Measurements from ENCODE around the gene FOLR2. TPM values are rescaled to one million over a fixed set of nuclear protein-coding genes. Genes with fewer than 3 reads are reported as not detected.
"Not testable (repeated sequence)": the region's sequence is repeated elsewhere in the genome, so short reads cannot be mapped to it uniquely, and the experiment has no call there.

The FOLR2 gene
- total RNA-seq, 1 experiment from 2014 or later, result not detected

GRCh38 chr11:72195518-72196270 lies 20.9 kb upstream of the FOLR2 start:
- H3K4me3 Mint-ChIP-seq (ENCODE audit: low read depth, unreplicated experiment), result no peak overlapping the region
- no peaks in the 10 kb centered on the region for H3K27me3 Mint-ChIP-seq (ENCODE audit: unreplicated experiment)
- H3K27ac Mint-ChIP-seq (ENCODE audit: unreplicated experiment), result no peak overlapping the region
- no peak for DNase-seq
- no peaks in the 10 kb centered on the region for H3K9me3 Mint-ChIP-seq (ENCODE audit: low read depth, unreplicated experiment)
- TF ChIP-seq CTCF (IDR thresholded peaks at IDR 0.05; ENCODE audit: unreplicated experiment), result no peak
- H3K4me1 Mint-ChIP-seq (ENCODE audit: low read depth, unreplicated experiment), result peaks cover 9% of the 10 kb centered on the region
- CTCF ChIA-PET, result no interaction called here
- intact Hi-C loops (cut with micrococcal nuclease; ENCODE audit: unreplicated experiment), result no loop called here
- no peaks in the 10 kb centered on the region for H3K36me3 Mint-ChIP-seq (ENCODE audit: insufficient read depth, unreplicated experiment)
- no TSS peak for BruUV-seq (replicated peaks)

GRCh38 chr11:72201445-72201844 lies 15.1 kb upstream of the FOLR2 start:
- CTCF ChIA-PET, result not testable (repeated sequence)

GRCh38 chr11:72202571-72202970 lies 14.0 kb upstream of the FOLR2 start:
- CTCF ChIA-PET, result no interaction called here

More at GRCh38 chr11:72201445-72201844, 15.1 kb upstream of the FOLR2 start:
- intact Hi-C loops (cut with micrococcal nuclease; ENCODE audit: unreplicated experiment); H3K9me3 Mint-ChIP-seq (ENCODE audit: low read depth, unreplicated experiment); DNase-seq; H3K27me3 Mint-ChIP-seq (ENCODE audit: unreplicated experiment); H3K4me3 Mint-ChIP-seq (ENCODE audit: low read depth, unreplicated experiment); BruUV-seq (replicated peaks); H3K36me3 Mint-ChIP-seq (ENCODE audit: insufficient read depth, unreplicated experiment); H3K27ac Mint-ChIP-seq (ENCODE audit: unreplicated experiment); H3K4me1 Mint-ChIP-seq (ENCODE audit: low read depth, unreplicated experiment): not testable (repeated sequence)

GRCh38 chr11:72203163-72203562 lies 13.4 kb upstream of the FOLR2 start:
- H3K9me3 Mint-ChIP-seq (ENCODE audit: low read depth, unreplicated experiment), result no peaks in the 10 kb centered on the region
- intact Hi-C loops (cut with micrococcal nuclease; ENCODE audit: unreplicated experiment), result no loop called here
- H3K4me3 Mint-ChIP-seq (ENCODE audit: low read depth, unreplicated experiment), result no peak overlapping the region
- no TSS peak for BruUV-seq (replicated peaks)
- no peak overlapping the region for H3K27ac Mint-ChIP-seq (ENCODE audit: unreplicated experiment)
- no peaks in the 10 kb centered on the region for H3K27me3 Mint-ChIP-seq (ENCODE audit: unreplicated experiment)
- TF ChIP-seq CTCF (IDR thresholded peaks at IDR 0.05; ENCODE audit: unreplicated experiment), result no peak
- no peak for DNase-seq
- CTCF ChIA-PET, result no interaction called here
- no peaks in the 10 kb centered on the region for H3K4me1 Mint-ChIP-seq (ENCODE audit: low read depth, unreplicated experiment)
- no peaks in the 10 kb centered on the region for H3K36me3 Mint-ChIP-seq (ENCODE audit: insufficient read depth, unreplicated experiment)

More at GRCh38 chr11:72202571-72202970, 14.0 kb upstream of the FOLR2 start:
- Mint-ChIP-seq H3K9me3 (ENCODE audit: low read depth, unreplicated experiment) (no peaks in the 10 kb centered on the region), H3K4me1 (ENCODE audit: low read depth, unreplicated experiment) (no peaks in the 10 kb centered on the region), H3K36me3 (ENCODE audit: insufficient read depth, unreplicated experiment) (no peaks in the 10 kb centered on the region), H3K4me3 (ENCODE audit: low read depth, unreplicated experiment) (no peak overlapping the region), H3K27ac (ENCODE audit: unreplicated experiment) (no peak overlapping the region), H3K27me3 (ENCODE audit: unreplicated experiment) (no peaks in the 10 kb centered on the region)
- DNase-seq, result no peak
- no TSS peak for BruUV-seq (replicated peaks)
- no peak for TF ChIP-seq CTCF (IDR thresholded peaks at IDR 0.05; ENCODE audit: unreplicated experiment)
- intact Hi-C loops (cut with micrococcal nuclease; ENCODE audit: unreplicated experiment), result no loop called here

DNA sequence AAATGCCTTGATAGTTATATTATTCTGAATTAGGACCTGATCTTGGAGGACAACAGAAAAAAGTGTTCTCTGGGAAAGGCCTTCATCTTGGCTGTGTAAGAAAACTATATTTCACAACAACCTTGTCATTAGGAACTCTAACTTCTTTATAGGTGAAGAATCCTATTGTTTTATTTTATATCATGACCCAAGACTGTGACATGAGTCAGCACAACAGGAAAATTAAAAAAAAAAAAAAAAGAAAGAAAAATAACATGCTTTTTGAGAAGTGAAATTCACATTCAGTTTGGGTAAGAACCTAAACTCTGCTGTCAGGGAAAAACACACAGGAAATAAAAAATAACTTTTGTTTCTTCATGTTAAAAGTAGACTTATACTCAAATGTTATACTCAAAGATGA lies 11.7 kb upstream of the FOLR2 start:
- Mint-ChIP-seq H3K9me3 (ENCODE audit: low read depth, unreplicated experiment) (no peaks in the 10 kb centered on the region), H3K36me3 (ENCODE audit: insufficient read depth, unreplicated experiment) (no peaks in the 10 kb centered on the region), H3K4me1 (ENCODE audit: low read depth, unreplicated experiment) (no peaks in the 10 kb centered on the region), H3K4me3 (ENCODE audit: low read depth, unreplicated experiment) (no peak overlapping the region), H3K27me3 (ENCODE audit: unreplicated experiment) (peaks cover 9% of the 10 kb centered on the region), H3K27ac (ENCODE audit: unreplicated experiment) (no peak overlapping the region)
- DNase-seq, result no peak
- TF ChIP-seq CTCF (IDR thresholded peaks at IDR 0.05; ENCODE audit: unreplicated experiment), result no peak
- BruUV-seq (replicated peaks), result no TSS peak
- intact Hi-C loops (cut with micrococcal nuclease; ENCODE audit: unreplicated experiment), result no loop called here
- CTCF ChIA-PET, result no interaction called here

- H3K27ac Mint-ChIP-seq (ENCODE audit: unreplicated experiment); H3K36me3 Mint-ChIP-seq (ENCODE audit: insufficient read depth, unreplicated experiment); BruUV-seq (replicated peaks); H3K4me1 Mint-ChIP-seq (ENCODE audit: low read depth, unreplicated experiment); CTCF ChIA-PET; intact Hi-C loops (cut with micrococcal nuclease; ENCODE audit: unreplicated experiment); H3K9me3 Mint-ChIP-seq (ENCODE audit: low read depth, unreplicated experiment); H3K4me3 Mint-ChIP-seq (ENCODE audit: low read depth, unreplicated experiment); DNase-seq: not testable (repeated sequence)
- peaks cover 14% of the 10 kb centered on the region for H3K27me3 Mint-ChIP-seq (ENCODE audit: unreplicated experiment)
Observed at GRCh38 chr11:72206794-72207193, 9.8 kb upstream of the FOLR2 start.
